ENCODE measurements around the gene ALS2.

- no peak for TF ChIP-seq EZH2 (IDR thresholded peaks at IDR 0.05; ENCODE audit: borderline replicate concordance, low read depth, low read length, poor library complexity, severe bottlenecking)
- TF ChIP-seq CTCF (conservative IDR thresholded peaks at IDR 0.05; ENCODE audit: low read depth, low read length), result no peak
These were observed 6.7 kb downstream of the ALS2 start for GRCh38 chr2:201773990-201774389.

All from A673 (cell line).